ENCODE results near the gene WDR35. TPM values are rescaled to one million over a fixed set of nuclear protein-coding genes. Genes with fewer than 3 reads are reported as not detected.

WDR35 gene
- total RNA-seq, 1 experiment from 2014 or later, result 6.6 TPM

GRCh38 chr2:20005067-20005627, 15.2 kb upstream of the WDR35 start:
- BruUV-seq (replicated peaks), result no TSS peak
- TF ChIP-seq EZH2phosphoT487 (IDR thresholded peaks at IDR 0.05; ENCODE audit: borderline replicate concordance, low read length), result no peak
- no peak for TF ChIP-seq EZH2 (IDR thresholded peaks at IDR 0.05; ENCODE audit: low read length, unreplicated experiment)
- no peak for TF ChIP-seq CTCF (conservative IDR thresholded peaks at IDR 0.05; ENCODE audit: low read depth, low read length)
- Histone ChIP-seq H3K9ac (ENCODE audit: low read length) (no peak overlapping the region), H3K79me2 (ENCODE audit: low read length) (no peaks in the 10 kb centered on the region), H3K27me3 (ENCODE audit: low read length) (no peaks in the 10 kb centered on the region), H3K4me1 (ENCODE audit: insufficient read depth, low read length) (peaks cover 8% of the 10 kb centered on the region), H3K27ac (ENCODE audit: low read length) (no peak overlapping the region), H3K9me2 (replicated peaks; ENCODE audit: low read length) (no peaks in the 10 kb centered on the region), H3K4me2 (ENCODE audit: low read length) (no peak overlapping the region), H3K36me3 (ENCODE audit: low read depth, low read length) (no peaks in the 10 kb centered on the region), H3F3A (ENCODE audit: low read length, unreplicated experiment) (no peaks in the 10 kb centered on the region), H2AFZ (ENCODE audit: low read length) (no peak overlapping the region), H3K4me3 (ENCODE audit: low read length) (no peak overlapping the region), H4K20me1 (ENCODE audit: low read length) (no peaks in the 10 kb centered on the region), H3K9me3 (ENCODE audit: low read length) (no peaks in the 10 kb centered on the region)
- no peak for ATAC-seq
- ChIA-PET POLR2A (ENCODE audit: unreplicated experiment) (no interaction called here), CTCF (no interaction called here)
- DNase-seq, result no peak
- intact Hi-C loops (cut with micrococcal nuclease), result loop anchor here (5.0 kb wide), 1 partner anchor 103 kb away; the partner anchor contains the start of gene TTC32

- CTCF ChIA-PET, result interaction anchor here (0.6 kb wide), 1 partner anchor 14 kb away, joined by 3 read pairs; no protein-coding TSS in a partner anchor
- POLR2A ChIA-PET (ENCODE audit: unreplicated experiment), result no interaction called here
- intact Hi-C loops (cut with micrococcal nuclease), result no loop called here
- no peak overlapping the region for H3K27ac ChIP-seq (ENCODE audit: low read length)
- peak; percentile 25 for DNase-seq
- no peaks in the 10 kb centered on the region for H3K79me2 ChIP-seq (ENCODE audit: low read length)
- H3F3A ChIP-seq (ENCODE audit: low read length, unreplicated experiment), result no peaks in the 10 kb centered on the region
- no peak overlapping the region for H2AFZ ChIP-seq (ENCODE audit: low read length)
- no peaks in the 10 kb centered on the region for H4K20me1 ChIP-seq (ENCODE audit: low read length)
- no peaks in the 10 kb centered on the region for H3K9me3 ChIP-seq (ENCODE audit: low read length)
- no peak for ATAC-seq
- no peak overlapping the region for H3K4me2 ChIP-seq (ENCODE audit: low read length)
- no peaks in the 10 kb centered on the region for H3K27me3 ChIP-seq (ENCODE audit: low read length)
- H3K9ac ChIP-seq (ENCODE audit: low read length), result no peak overlapping the region
- no peaks in the 10 kb centered on the region for H3K36me3 ChIP-seq (ENCODE audit: low read depth, low read length)
- TF ChIP-seq CTCF (conservative IDR thresholded peaks at IDR 0.05; ENCODE audit: low read depth, low read length), result no peak
- no peak for TF ChIP-seq EZH2 (IDR thresholded peaks at IDR 0.05; ENCODE audit: low read length, unreplicated experiment)
- no peak for TF ChIP-seq EZH2phosphoT487 (IDR thresholded peaks at IDR 0.05; ENCODE audit: borderline replicate concordance, low read length)
- no peaks in the 10 kb centered on the region for H3K9me2 ChIP-seq (replicated peaks; ENCODE audit: low read length)
- H3K4me3 ChIP-seq (ENCODE audit: low read length), result no peak overlapping the region
- no peaks in the 10 kb centered on the region; the same call in 1 of the 2 replicates for H3K4me1 ChIP-seq (ENCODE audit: insufficient read depth, low read length)
- no TSS peak for BruUV-seq (replicated peaks)
Observed at GRCh38 chr2:20001361-20001863, 11.5 kb upstream of the WDR35 start.

GRCh38 chr2:19993731-19994130, 3.8 kb upstream of the WDR35 start:
- H3K27me3 ChIP-seq (ENCODE audit: low read length), result no peaks in the 10 kb centered on the region
- CTCF ChIA-PET, result no interaction called here
- H3K9me3 ChIP-seq (ENCODE audit: low read length), result no peaks in the 10 kb centered on the region
- H3K27ac ChIP-seq (ENCODE audit: low read length), result no peak overlapping the region
- intact Hi-C loops (cut with micrococcal nuclease), result loop anchor here (2.0 kb wide), 1 partner anchor 15 kb away; no protein-coding TSS in a partner anchor
- H3F3A ChIP-seq (ENCODE audit: low read length, unreplicated experiment), result no peaks in the 10 kb centered on the region
- BruUV-seq (replicated peaks), result no TSS peak
- H3K4me2 ChIP-seq (ENCODE audit: low read length), result no peak overlapping the region
- H3K79me2 ChIP-seq (ENCODE audit: low read length), result peaks cover 6% of the 10 kb centered on the region; the same call in 1 of the 2 replicates
- H3K9ac ChIP-seq (ENCODE audit: low read length), result no peak overlapping the region
- H3K9me2 ChIP-seq (replicated peaks; ENCODE audit: low read length), result no peaks in the 10 kb centered on the region
- no peaks in the 10 kb centered on the region for H4K20me1 ChIP-seq (ENCODE audit: low read length)
- H3K4me3 ChIP-seq (ENCODE audit: low read length), result no peak overlapping the region
- no peaks in the 10 kb centered on the region for H3K36me3 ChIP-seq (ENCODE audit: low read depth, low read length)
- ATAC-seq, result no peak
- H3K4me1 ChIP-seq (ENCODE audit: insufficient read depth, low read length), result peaks cover 12% of the 10 kb centered on the region; the same call in 1 of the 2 replicates
- no peak overlapping the region for H2AFZ ChIP-seq (ENCODE audit: low read length)
- TF ChIP-seq CTCF (conservative IDR thresholded peaks at IDR 0.05; ENCODE audit: low read depth, low read length), result no peak
- TF ChIP-seq EZH2 (IDR thresholded peaks at IDR 0.05; ENCODE audit: low read length, unreplicated experiment), result no peak
- TF ChIP-seq EZH2phosphoT487 (IDR thresholded peaks at IDR 0.05; ENCODE audit: borderline replicate concordance, low read length), result no peak
- POLR2A ChIA-PET (ENCODE audit: unreplicated experiment), result interaction anchor here (0.6 kb wide), 1 partner anchor 311 kb away, joined by 4 read pairs; no protein-coding TSS in a partner anchor
- no peak for DNase-seq
